IPS-NIHi11 (cell line): ENCODE data around the gene RNF208.

Source experiments
- DNase-seq: peaks from one replicate; pipeline ENCODE4 v3.0.0; 2012; ENCODE audit warnings: mixed read lengths, low spot score

RNF208 gene

GRCh38 chr9:137237759-137238726, 16.0 kb upstream of the RNF208 start:
- no peak for DNase-seq

DNA sequence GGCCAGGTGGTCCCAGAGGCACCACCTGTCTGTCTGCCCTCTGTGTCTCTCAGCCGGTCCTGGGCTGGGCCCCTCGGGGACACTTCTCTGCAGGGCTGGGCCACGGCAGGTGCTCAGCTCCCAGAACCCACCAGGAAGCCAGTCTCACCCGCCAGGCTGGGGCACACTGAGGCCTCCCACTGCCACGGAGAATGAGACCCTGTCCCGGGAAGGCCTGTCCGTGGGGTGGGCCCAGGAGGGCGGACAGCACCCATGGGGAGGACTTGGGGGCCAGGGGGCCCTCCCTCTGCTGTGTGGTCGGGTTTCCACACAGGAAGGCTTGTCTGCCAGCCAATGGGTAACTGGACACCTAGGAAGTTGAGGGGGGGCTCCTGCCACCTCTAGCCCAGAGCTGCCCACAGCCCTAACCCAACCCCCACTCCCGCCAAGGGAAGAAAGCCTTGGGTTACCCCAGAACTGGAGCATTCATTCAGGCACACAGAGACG, 14.9 kb upstream of the RNF208 start:
- no peak for DNase-seq

DNA sequence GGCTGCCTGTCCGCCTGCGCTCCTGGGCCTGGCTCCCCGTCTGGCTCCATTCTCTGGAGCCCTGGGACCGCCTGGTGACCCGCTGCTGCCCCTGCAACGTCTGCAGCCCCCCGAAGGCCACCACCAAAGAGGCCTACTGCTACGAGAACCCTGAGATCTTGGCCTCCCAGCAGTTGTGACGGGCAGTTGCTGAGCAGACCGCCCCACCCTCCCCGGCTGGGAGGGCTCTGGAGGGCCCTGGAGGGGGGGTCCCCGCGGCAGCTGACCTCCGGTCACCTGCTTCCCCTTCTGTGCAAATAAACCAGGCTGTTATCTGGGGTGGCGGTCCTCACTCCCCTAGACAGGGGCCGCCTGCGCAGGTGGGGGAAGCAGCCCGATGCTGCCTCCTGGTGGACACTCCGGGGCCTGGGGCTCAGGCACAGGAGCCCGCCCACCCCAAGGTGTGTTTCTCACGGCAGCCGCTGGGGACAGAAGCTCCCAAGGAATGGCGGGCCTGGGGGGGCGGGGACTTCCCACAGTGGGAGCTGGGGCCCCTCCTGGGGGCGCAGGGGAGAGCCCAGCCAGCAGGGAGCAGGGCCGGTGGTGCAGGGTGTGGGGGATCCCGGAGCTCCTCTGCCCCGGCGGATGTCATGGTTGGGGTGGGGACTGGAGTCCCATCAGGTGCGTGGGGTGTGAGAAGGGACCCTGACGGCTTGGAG, 14.3 kb upstream of the RNF208 start:
- DNase-seq = peak; percentile 94

- peak; percentile 57 for DNase-seq
These were observed 13.6 kb upstream of the RNF208 start for GRCh38 chr9:137235424-137236237.

DNA sequence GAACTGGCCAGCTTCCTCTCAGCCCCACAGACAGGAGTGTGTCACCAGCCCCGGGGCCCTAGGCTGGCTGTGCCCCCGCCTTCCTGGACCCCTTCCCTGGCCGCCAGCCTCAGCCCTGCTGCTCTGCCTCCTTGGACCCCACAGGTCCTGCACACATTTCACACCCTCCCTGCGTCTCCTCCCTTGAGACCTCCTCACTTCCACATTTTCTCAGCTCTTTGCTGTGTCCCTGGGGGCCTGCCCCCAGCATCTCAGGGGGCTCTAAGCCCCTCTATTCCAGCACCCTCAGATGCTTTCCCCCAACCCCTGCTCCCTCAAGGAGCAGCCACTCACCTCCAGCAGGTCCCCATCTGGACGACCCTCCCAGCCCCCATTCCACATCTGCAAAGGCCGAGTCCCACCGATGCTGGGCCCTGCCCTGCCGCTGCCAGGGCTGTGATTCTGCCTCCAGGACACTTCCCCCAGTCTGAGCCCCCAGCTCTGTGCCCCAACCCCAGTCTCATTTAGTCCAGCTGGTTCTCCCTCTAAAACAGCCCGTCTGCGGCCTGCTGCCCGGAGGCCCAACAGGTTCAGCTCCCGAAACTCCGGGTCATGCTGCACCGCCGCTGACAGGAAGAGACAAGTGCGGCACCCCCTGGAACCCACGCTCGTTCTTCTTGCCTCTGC, 12.9 kb upstream of the RNF208 start:
- DNase-seq = no peak

- no peak for DNase-seq
These were observed 12.1 kb upstream of the RNF208 start for GRCh38 chr9:137234055-137234697.

DNA sequence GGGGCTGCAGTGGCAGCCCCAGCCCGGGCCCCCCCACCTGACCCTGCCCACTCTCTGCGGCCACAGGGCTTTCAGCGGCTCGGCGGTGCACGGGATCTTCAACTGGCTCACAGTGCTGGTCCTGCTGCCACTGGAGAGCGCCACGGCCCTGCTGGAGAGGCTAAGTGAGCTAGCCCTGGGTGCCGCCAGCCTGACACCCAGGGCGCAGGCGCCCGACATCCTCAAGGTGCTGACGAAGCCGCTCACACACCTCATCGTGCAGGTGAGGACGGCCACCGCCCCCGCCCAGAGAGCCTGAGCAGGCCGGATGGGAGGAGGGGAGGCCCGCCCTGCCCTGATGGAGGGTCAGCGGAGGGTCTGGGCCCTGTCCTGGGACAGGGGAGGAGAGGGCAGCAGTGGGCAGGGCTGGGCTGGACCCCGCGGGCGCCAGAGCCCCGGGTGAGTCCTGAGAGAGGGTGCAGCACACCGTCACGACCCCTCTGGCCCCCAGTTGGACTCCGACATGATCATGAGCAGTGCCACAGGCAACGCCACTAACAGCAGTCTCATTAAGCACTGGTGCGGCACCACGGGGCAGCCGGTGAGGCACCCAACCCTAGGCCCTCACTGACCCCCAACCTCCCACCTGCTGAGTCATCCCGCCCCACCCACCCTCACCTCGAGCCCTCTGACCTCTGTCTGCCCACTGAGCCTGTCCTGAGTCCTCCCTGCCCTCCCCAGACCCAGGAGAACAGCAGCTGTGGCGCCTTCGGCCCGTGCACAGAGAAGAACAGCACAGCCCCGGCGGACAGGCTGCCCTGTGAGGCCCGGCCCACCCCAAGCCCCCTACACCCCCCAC, 11.3 kb upstream of the RNF208 start:
- no peak for DNase-seq

DNA sequence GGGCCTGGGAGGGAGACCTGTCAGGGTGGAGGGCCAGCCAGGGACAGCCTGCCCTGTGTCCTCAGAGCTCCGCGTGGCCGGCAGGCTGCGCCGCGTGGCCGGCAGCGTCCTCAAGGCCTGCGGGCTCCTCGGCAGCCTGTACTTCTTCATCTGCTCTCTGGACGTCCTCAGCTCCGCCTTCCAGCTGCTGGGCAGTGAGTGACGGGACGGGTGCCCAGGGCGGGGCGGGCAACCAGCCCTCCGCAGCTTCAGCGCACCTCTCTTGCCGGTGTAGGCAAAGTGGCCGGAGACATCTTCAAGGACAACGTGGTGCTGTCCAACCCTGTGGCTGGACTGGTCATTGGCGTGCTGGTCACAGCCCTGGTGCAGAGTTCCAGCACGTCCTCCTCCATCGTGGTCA, 10.5 kb upstream of the RNF208 start:
- DNase-seq = no peak

DNA sequence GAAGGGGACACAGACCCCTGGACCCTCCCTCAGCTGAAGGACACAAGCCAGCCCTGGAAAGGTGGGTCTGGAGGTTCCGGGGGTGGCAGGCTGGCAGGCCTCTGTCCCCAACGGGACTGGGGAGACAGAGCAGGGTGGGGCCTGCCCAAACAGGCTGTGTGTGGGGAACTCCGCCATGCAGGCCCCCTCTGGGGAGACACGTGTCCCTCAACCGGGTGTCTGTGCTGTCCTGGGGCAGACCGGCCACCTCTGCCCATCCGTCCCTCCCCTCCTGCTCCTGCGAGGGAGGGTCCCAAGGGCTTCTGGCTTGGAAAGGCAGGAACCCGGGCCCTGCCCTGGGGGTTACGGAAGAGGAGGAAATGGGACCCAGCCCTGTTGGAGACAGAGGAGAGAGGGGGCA, 10.1 kb upstream of the RNF208 start:
- DNase-seq = no peak

DNA sequence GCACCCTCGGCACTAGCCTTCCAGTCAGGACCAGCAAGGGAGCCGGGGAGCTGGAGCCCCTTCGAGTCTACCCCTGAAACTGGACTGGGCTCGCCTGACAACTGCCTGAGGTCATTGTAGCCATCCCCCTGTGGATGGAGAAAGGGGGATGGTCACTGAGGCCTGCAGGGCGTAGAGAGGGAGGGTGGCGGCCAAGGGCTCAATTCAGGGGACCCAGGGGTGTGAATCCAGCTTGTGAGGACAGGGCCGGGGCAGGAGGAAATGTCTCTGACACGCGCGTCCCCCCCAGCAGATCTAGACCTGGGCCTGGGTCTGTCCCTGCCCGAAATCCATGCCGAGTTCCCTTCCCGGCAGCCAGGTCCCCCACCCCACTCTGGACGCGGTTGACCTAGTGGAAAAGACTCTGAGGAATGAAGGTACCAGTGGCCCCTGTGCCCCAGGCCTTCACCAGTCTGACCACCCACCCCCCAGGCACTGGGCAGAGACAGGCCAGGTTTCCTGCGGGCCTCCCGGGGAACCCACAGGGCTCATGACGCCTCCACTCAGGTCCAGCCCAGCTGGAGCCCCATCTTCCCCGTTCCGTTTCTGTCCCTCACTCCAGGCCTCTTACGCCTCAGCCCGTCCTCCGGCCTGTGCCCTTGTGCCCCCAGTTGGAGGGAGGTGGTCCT, 9.5 kb upstream of the RNF208 start:
- no peak for DNase-seq

- DNase-seq = no peak
These were observed 8.8 kb upstream of the RNF208 start, which contains the start of gene SLC34A3 for GRCh38 chr9:137230705-137231371. TSS of gene SLC34A3 (plus strand) at chr9:137230901. CDS start at chr9:137231703, 802 bp downstream.

DNA sequence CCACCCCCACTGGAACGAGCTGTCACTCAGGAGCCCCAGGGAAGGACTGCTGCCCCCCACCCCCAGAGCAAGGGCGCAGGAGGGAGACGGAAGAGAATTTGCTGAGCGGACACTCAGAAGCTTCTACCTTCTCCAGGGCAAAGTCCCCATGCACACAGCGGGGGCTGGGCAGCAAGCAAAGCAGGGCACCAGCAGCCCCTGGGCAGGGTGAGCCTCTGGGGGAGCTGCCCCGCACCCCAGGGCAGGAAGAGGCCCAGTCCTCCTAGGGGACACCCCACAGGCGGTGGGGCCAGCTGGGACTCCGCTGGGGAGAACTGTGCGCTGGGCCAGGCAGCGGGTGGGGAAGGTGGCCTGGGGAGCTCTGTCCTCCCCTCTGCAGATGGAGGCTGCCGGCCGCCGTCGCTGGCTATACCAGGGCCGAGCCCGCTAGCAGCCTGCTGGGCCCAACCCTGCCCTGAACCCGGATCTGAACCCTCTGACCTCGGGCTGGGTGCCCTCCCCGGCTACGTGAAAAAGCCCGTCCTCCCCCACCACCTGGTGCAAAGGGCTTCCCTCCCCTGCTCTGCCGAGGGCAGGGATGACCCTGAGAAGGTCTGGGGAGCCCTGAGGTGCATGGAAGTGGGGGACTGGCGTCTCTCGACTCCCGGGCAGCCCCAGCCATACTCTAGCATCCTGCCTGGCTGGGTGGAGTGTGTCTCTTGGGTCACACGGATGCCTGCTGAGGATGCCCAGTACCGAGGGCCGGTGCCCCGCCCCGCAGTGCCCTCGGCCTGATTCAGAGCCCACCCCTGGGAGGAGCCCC, 8.1 kb upstream of the RNF208 start:
- DNase-seq = no peak

DNA sequence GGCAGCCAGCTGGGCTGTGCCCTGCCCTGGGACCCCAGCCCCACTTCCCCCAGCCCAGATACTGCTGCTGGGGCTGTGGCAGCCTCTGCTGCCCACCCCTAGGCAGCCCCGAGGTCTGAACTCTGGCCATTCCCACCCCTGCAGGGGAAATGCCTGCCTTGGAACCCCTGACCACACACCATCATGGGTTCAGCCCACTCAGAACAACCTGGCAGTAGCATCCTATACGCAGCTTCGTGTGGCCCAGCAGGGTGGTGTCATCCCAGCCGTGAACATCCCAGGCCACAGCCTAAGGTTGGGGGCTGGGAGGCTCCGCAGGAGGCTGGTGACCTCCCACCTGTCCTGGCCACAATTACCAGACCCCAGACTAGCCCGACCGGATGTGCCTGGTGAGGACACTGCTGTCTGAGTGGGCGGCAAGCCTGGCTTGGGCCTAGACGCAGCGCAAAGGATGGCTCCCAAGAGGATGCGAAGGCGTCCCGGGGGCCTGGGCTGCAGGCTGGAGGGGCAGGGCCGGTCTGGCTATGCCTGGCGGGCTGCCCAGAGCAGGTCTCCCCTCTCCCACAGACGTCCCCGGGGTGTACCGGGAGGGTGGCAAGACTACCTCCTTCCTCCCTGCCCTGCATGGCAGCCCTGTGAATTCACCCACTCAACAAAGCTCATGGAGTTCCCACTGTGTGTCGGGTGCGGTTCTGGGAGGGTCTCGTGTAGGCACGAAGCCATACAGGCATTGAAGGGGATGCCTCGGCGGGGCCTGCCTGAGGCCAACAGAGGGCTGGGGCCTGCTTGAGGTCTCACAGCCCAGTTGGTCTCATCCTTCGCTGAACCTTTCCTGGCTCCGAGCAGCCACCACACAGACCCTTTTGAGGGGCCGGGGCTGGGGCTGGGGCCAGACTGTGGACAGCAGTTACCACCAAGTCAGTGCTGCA, 7.2 kb upstream of the RNF208 start:
- DNase-seq = no peak

DNA sequence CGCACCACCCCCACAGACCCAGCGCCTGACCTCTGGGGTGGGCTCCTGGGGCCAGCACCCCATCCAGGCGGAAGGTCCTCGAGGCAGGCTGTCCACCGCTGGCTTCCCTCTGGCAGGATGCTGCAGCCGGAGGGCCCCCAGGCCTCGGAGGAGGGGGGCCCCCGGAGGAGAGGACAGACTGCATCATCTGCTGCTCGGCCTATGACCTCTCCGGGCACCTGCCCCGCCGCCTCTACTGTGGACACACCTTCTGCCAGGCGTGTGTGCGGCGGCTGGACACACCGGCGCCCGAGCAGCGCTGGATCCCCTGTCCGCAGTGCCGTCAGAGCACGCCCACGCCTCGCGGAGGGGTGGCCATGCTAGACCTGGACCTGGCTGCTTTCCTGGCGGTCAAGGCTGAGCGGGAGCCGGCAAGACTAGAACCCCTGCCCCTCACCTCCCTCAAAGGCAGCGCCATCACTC, 6.5 kb upstream of the RNF208 start:
- no peak for DNase-seq

DNA sequence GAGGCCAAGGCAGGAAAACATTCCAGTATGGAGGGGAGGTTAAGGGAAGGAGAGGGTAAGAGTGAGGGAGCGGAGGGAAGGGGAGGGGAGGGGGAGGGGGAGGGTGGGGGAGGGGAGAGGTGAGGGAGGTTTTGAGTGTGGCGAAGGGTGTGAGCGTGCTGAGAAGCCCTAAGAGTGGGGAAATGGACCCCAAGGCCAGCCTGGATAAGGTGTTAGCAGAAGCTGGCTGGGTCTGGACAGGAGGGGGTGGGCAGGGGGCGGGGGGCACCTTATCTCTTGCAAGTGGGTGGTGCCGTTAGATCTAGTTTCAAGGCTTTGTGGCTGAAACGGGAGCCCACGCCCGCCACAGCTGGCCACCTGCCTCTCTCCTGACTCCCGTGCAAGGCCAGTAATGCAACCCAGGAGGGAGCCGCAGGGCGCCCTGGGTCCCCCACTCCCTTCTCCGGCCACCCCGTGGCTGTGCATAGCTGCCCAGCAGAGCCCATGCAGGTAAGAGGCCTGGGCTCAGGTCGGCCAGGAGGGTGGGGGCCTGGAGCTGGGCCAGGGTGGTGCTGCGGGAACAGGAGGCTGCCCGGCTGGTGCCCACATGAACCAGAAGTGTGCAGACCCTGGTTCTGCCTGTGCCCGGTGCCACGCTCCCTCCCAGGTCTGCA, 5.9 kb upstream of the RNF208 start:
- DNase-seq = no peak
